Activated T-cell treated with anti-CD3 and anti-CD28 coated beads, Interleukin-2, amount 50 U/mL, for 24 hours (primary cell): ENCODE results near the gene IGFBP2.

Experiments used
- DNase-seq: peaks from one replicate; pipeline ENCODE4 v3.0.0-alpha.2; 2020
- H3K27ac Mint-ChIP-seq: 2 replicates; pipeline ENCODE4 v1.8.0; 2020; ENCODE audit warnings: mild to moderate bottlenecking, mixed read lengths
- H3K27me3 Mint-ChIP-seq: 2 replicates; pipeline ENCODE4 v1.8.0; 2020; ENCODE audit warnings: mixed read lengths
- H3K36me3 Mint-ChIP-seq: 2 replicates; pipeline ENCODE4 v1.8.0; 2020; ENCODE audit warnings: low read depth, mixed read lengths
- H3K4me1 Mint-ChIP-seq: 2 replicates; pipeline ENCODE4 v1.8.0; 2020; ENCODE audit warnings: low read depth, mixed read lengths
- H3K4me3 Mint-ChIP-seq: 2 replicates; pipeline ENCODE4 v1.8.0; 2020; ENCODE audit warnings: mild to moderate bottlenecking, moderate library complexity, mixed read lengths
- H3K9me3 Mint-ChIP-seq: 2 replicates; pipeline ENCODE4 v1.8.0; 2020; ENCODE audit warnings: mixed read lengths

The IGFBP2 gene

GRCh38 chr2:216603010-216603883 is 30.0 kb upstream of the IGFBP2 start:
- H3K36me3 Mint-ChIP-seq, result no peaks in the 10 kb centered on the region
- H3K4me3 Mint-ChIP-seq, result no peak overlapping the region
- no peaks in the 10 kb centered on the region for H3K9me3 Mint-ChIP-seq
- peaks cover 21% of the 10 kb centered on the region for H3K27me3 Mint-ChIP-seq
- no peak for DNase-seq
- no peak overlapping the region for H3K27ac Mint-ChIP-seq
- peaks cover 9% of the 10 kb centered on the region for H3K4me1 Mint-ChIP-seq

GRCh38 chr2:216603884-216604245 is 29.4 kb upstream of the IGFBP2 start:
- Mint-ChIP-seq H3K27me3 (peaks cover 20% of the 10 kb centered on the region), H3K36me3 (no peaks in the 10 kb centered on the region), H3K4me1 (peaks cover 9% of the 10 kb centered on the region), H3K9me3 (no peaks in the 10 kb centered on the region), H3K4me3 (no peak overlapping the region), H3K27ac (no peak overlapping the region)
- no peak for DNase-seq

GRCh38 chr2:216604458-216604857 is 28.8 kb upstream of the IGFBP2 start:
- Mint-ChIP-seq H3K27me3 (peaks cover 16% of the 10 kb centered on the region), H3K9me3 (no peaks in the 10 kb centered on the region), H3K36me3 (no peaks in the 10 kb centered on the region), H3K4me1 (peaks cover 9% of the 10 kb centered on the region), H3K27ac (no peak overlapping the region), H3K4me3 (no peak overlapping the region)
- DNase-seq, result no peak

- Mint-ChIP-seq H3K36me3 (no peaks in the 10 kb centered on the region), H3K9me3 (no peaks in the 10 kb centered on the region), H3K27ac (peak overlapping the region; percentile 86), H3K4me3 (peak overlapping the region; percentile 63), H3K27me3 (peaks cover 14% of the 10 kb centered on the region), H3K4me1 (peaks cover 9% of the 10 kb centered on the region)
- DNase-seq, result peak; percentile 66
These were observed 26.5 kb upstream of the IGFBP2 start for GRCh38 chr2:216606551-216607276.

- H3K4me3 Mint-ChIP-seq, result no peak overlapping the region
These were observed 26.0 kb upstream of the IGFBP2 start for GRCh38 chr2:216607277-216607560.

GRCh38 chr2:216608525-216608924 is 24.7 kb upstream of the IGFBP2 start:
- Mint-ChIP-seq H3K27ac (no peak overlapping the region), H3K4me3 (no peak overlapping the region), H3K36me3 (no peaks in the 10 kb centered on the region), H3K9me3 (no peaks in the 10 kb centered on the region), H3K27me3 (peaks cover 11% of the 10 kb centered on the region), H3K4me1 (peaks cover 9% of the 10 kb centered on the region)
- DNase-seq, result no peak

More at GRCh38 chr2:216607277-216607560, 26.0 kb upstream of the IGFBP2 start:
- Mint-ChIP-seq H3K9me3 (no peaks in the 10 kb centered on the region), H3K27ac (peak overlapping the region; percentile 86), H3K4me1 (peaks cover 9% of the 10 kb centered on the region), H3K36me3 (no peaks in the 10 kb centered on the region), H3K27me3 (peaks cover 14% of the 10 kb centered on the region)
- no peak for DNase-seq

GRCh38 chr2:216615298-216616082 is 17.7 kb upstream of the IGFBP2 start:
- no peak for DNase-seq
- no peaks in the 10 kb centered on the region for H3K9me3 Mint-ChIP-seq
- peaks cover 2% of the 10 kb centered on the region for H3K27me3 Mint-ChIP-seq
- peaks cover 5% of the 10 kb centered on the region for H3K4me1 Mint-ChIP-seq
- no peak overlapping the region for H3K27ac Mint-ChIP-seq
- H3K36me3 Mint-ChIP-seq, result no peaks in the 10 kb centered on the region
- H3K4me3 Mint-ChIP-seq, result no peak overlapping the region

- no peak for DNase-seq
- peaks cover 5% of the 10 kb centered on the region for H3K4me1 Mint-ChIP-seq
- no peak overlapping the region for H3K27ac Mint-ChIP-seq
- no peak overlapping the region for H3K4me3 Mint-ChIP-seq
- peaks cover 2% of the 10 kb centered on the region for H3K27me3 Mint-ChIP-seq
- no peaks in the 10 kb centered on the region for H3K9me3 Mint-ChIP-seq
- no peaks in the 10 kb centered on the region for H3K36me3 Mint-ChIP-seq
These were observed 17.0 kb upstream of the IGFBP2 start for GRCh38 chr2:216616083-216616678.

- Mint-ChIP-seq H3K4me3 (no peak overlapping the region), H3K27me3 (peaks cover 2% of the 10 kb centered on the region), H3K9me3 (no peaks in the 10 kb centered on the region), H3K27ac (no peak overlapping the region), H3K36me3 (no peaks in the 10 kb centered on the region), H3K4me1 (peaks cover 5% of the 10 kb centered on the region)
- DNase-seq, result no peak
These were observed 15.9 kb upstream of the IGFBP2 start for GRCh38 chr2:216617159-216617815.

GRCh38 chr2:216618785-216619184 is 14.4 kb upstream of the IGFBP2 start:
- Mint-ChIP-seq H3K36me3 (no peaks in the 10 kb centered on the region), H3K4me1 (peaks cover 5% of the 10 kb centered on the region), H3K27ac (no peak overlapping the region), H3K4me3 (no peak overlapping the region), H3K9me3 (no peaks in the 10 kb centered on the region), H3K27me3 (peaks cover 2% of the 10 kb centered on the region)
- DNase-seq, result no peak

- no peaks in the 10 kb centered on the region for H3K36me3 Mint-ChIP-seq
- DNase-seq, result no peak
- peaks cover 2% of the 10 kb centered on the region for H3K27me3 Mint-ChIP-seq
- H3K9me3 Mint-ChIP-seq, result no peaks in the 10 kb centered on the region
- H3K4me1 Mint-ChIP-seq, result peaks cover 5% of the 10 kb centered on the region
- H3K27ac Mint-ChIP-seq, result peak overlapping the region; percentile 65
- H3K4me3 Mint-ChIP-seq, result no peak overlapping the region
These were observed 13.5 kb upstream of the IGFBP2 start for GRCh38 chr2:216619411-216620393.

GRCh38 chr2:216620786-216621185 is 12.4 kb upstream of the IGFBP2 start:
- Mint-ChIP-seq H3K36me3 (no peaks in the 10 kb centered on the region), H3K4me1 (peaks cover 5% of the 10 kb centered on the region), H3K4me3 (no peak overlapping the region), H3K27me3 (no peaks in the 10 kb centered on the region), H3K9me3 (no peaks in the 10 kb centered on the region), H3K27ac (no peak overlapping the region)
- DNase-seq, result no peak

- H3K27ac Mint-ChIP-seq, result no peak overlapping the region
- no peaks in the 10 kb centered on the region for H3K27me3 Mint-ChIP-seq
- no peak for DNase-seq
- no peaks in the 10 kb centered on the region for H3K36me3 Mint-ChIP-seq
- no peaks in the 10 kb centered on the region for H3K9me3 Mint-ChIP-seq
- peaks cover 5% of the 10 kb centered on the region for H3K4me1 Mint-ChIP-seq
- H3K4me3 Mint-ChIP-seq, result no peak overlapping the region
These were observed 11.9 kb upstream of the IGFBP2 start for GRCh38 chr2:216621292-216621691.
